H1 (cell line): ENCODE measurements around the gene NR3C1. TPM values are rescaled to one million over a fixed set of nuclear protein-coding genes. Genes with fewer than 3 reads are reported as not detected.

Experiments used
- CTCF ChIA-PET: fragments of 300-600 bp; sonication (Branson Sonifier 250); formaldehyde crosslinking; loops from one replicate; lab custom pipeline; 2021; ENCODE audit not compliant: partially characterized antibody; lab: Charles Lee
- POLR2A ChIA-PET: fragments of 300-600 bp; sonication (Branson Sonifier 250); formaldehyde crosslinking; loops from one replicate; lab custom pipeline; 2021; ENCODE audit warnings: inconsistent platforms; ENCODE audit not compliant: partially characterized antibody; lab: Charles Lee
- DNase-seq, 2 experiments: peaks; one replicate each; pipeline versions ENCODE4 v3.0.0 to v3.0.0-alpha.2; 2010 to 2022; ENCODE audit warnings: low spot score in 2 of 2, low read depth in 1 of 2, mixed read lengths in 1 of 2
- FAIRE-seq: peaks from 2 replicates; lab custom pipeline; 2011; peaks lifted over from hg19 to GRCh38; lab: Jason Lieb, UNC
- H2AFZ ChIP-seq: 2 replicates; pipeline ENCODE4 v1.8.1; 2012; ENCODE audit warnings: low read length, inconsistent platforms
- H2AK5ac ChIP-seq: 2 replicates; pipeline ENCODE4 v1.6.1; 2013; ENCODE audit warnings: low read depth, low read length
- H2BK120ac ChIP-seq: replicated peaks from 2 replicates; pipeline ENCODE3; 2013; ENCODE audit warnings: low read depth, low read length, inconsistent platforms
- H2BK12ac ChIP-seq: 2 replicates; pipeline ENCODE4 v1.6.1; 2013; ENCODE audit warnings: low read depth, low read length
- H2BK15ac ChIP-seq: 2 replicates; pipeline ENCODE4 v1.6.1; 2013; ENCODE audit warnings: low read length
- H2BK20ac ChIP-seq: 2 replicates; pipeline ENCODE4 v1.6.1; 2013; ENCODE audit warnings: low read length
- H2BK5ac ChIP-seq: 2 replicates; pipeline ENCODE4 v1.6.1; 2013; ENCODE audit warnings: low read depth, low read length
- H3K14ac ChIP-seq: 2 replicates; pipeline ENCODE4 v1.6.1; 2013; ENCODE audit warnings: inconsistent platforms; ENCODE audit not compliant: insufficient read length
- H3K18ac ChIP-seq: 2 replicates; pipeline ENCODE4 v1.6.1; 2013; ENCODE audit warnings: low read length; ENCODE audit errors: extremely low read depth
- H3K23ac ChIP-seq: 2 replicates; pipeline ENCODE4 v1.6.1; 2013; ENCODE audit warnings: inconsistent platforms; ENCODE audit not compliant: insufficient read length
- H3K23me2 ChIP-seq: 2 replicates; pipeline ENCODE4 v1.6.1; 2013; ENCODE audit warnings: low read depth, low read length
- H3K27ac ChIP-seq: 2 replicates; pipeline ENCODE4 v1.6.1; 2011; ENCODE audit warnings: low read depth, low read length, inconsistent platforms
- H3K27me3 ChIP-seq, 4 experiments: replicated peaks in 1 of 4; 1 replicate in 1 of 4; 2 replicates in 3 of 4; pipeline versions ENCODE4 v1.6.1 to v1.8.1; 2011 to 2013; ENCODE audit warnings: low read length in 3 of 4, mild to moderate bottlenecking in 3 of 4, inconsistent platforms in 2 of 4, mixed read lengths in 2 of 4, moderate library complexity in 1 of 4; ENCODE audit not compliant: control insufficient read depth in 3 of 4, insufficient read depth in 3 of 4; ENCODE audit errors: extremely low read depth in 1 of 4
- H3K36me3 ChIP-seq, 4 experiments: 2 replicates each; pipeline versions ENCODE4 v1.6.1 to v1.8.1; 2011 to 2013; ENCODE audit warnings: mild to moderate bottlenecking in 4 of 4, low read length in 3 of 4, moderate library complexity in 2 of 4, control low read depth in 1 of 4, inconsistent platforms in 1 of 4; ENCODE audit not compliant: insufficient read depth in 4 of 4, control insufficient read depth in 2 of 4
- H3K4ac ChIP-seq: replicated peaks from 2 replicates; pipeline ENCODE3; 2013; ENCODE audit warnings: low read length, low read depth, mixed read lengths, inconsistent platforms; ENCODE audit not compliant: insufficient read length
- H3K4me1 ChIP-seq, 4 experiments: replicated peaks in 1 of 4; 1 replicate in 1 of 4; 2 replicates in 3 of 4; pipeline versions ENCODE4 v1.6.1 to v1.8.1; 2011 to 2013; ENCODE audit warnings: low read length in 3 of 4, inconsistent platforms in 2 of 4, mixed read lengths in 1 of 4; ENCODE audit not compliant: insufficient read depth in 4 of 4, control insufficient read depth in 3 of 4
- H3K4me2 ChIP-seq, 2 experiments: 2 replicates each; pipeline versions ENCODE4 v1.6.1 to v1.8.1; 2011 to 2013; ENCODE audit warnings: low read depth in 2 of 2, low read length in 2 of 2, control low read depth in 1 of 2, inconsistent platforms in 1 of 2, mild to moderate bottlenecking in 1 of 2; ENCODE audit not compliant: insufficient read depth in 1 of 2
- H3K4me3 ChIP-seq, 4 experiments: fragments of 200-600, 300-600 bp in 1 of 4; sonication (generic), shearing (Covaris generic), sonication (Bioruptor Twin) in 1 of 4; 2 replicates each; pipeline versions ENCODE4 v1.5.1 to v1.8.1; 2011 to 2016; ENCODE audit warnings: low read length in 4 of 4, low read depth in 3 of 4, control low read depth in 2 of 4, inconsistent platforms in 2 of 4, mild to moderate bottlenecking in 2 of 4, mixed read lengths in 1 of 4, moderate library complexity in 1 of 4; ENCODE audit not compliant: insufficient read depth in 2 of 4; ENCODE audit errors: extremely low read depth in 1 of 4
- H3K56ac ChIP-seq: replicated peaks from 2 replicates; pipeline ENCODE3; 2013; ENCODE audit warnings: low read depth, mild to moderate bottlenecking, mixed read lengths, low read length, inconsistent platforms; ENCODE audit not compliant: insufficient read length
- H3K79me1 ChIP-seq: 2 replicates; pipeline ENCODE4 v1.6.1; 2013; ENCODE audit warnings: low read depth, low read length, control low read depth
- H3K79me2 ChIP-seq, 2 experiments: 2 replicates each; pipeline versions ENCODE4 v1.6.1 to v1.8.1; 2012 to 2013; ENCODE audit warnings: low read length in 2 of 2, mild to moderate bottlenecking in 2 of 2, inconsistent platforms in 1 of 2; ENCODE audit not compliant: insufficient read depth in 2 of 2, control insufficient read depth in 1 of 2
- H3K9ac ChIP-seq, 4 experiments: replicated peaks in 1 of 4; 1 replicate in 1 of 4; 2 replicates in 3 of 4; pipeline versions ENCODE4 v1.6.1 to v1.8.1; 2011 to 2013; ENCODE audit warnings: low read depth in 3 of 4, low read length in 3 of 4, control low read depth in 2 of 4, mild to moderate bottlenecking in 2 of 4, moderate library complexity in 2 of 4, inconsistent platforms in 1 of 4; ENCODE audit errors: extremely low read depth in 1 of 4
- H3K9me3 ChIP-seq, 2 experiments: 2 replicates each; pipeline versions ENCODE4 v1.6.1 to v1.8.1; 2012 to 2013; ENCODE audit warnings: mild to moderate bottlenecking in 2 of 2, moderate library complexity in 2 of 2, control low read depth in 1 of 2, inconsistent platforms in 1 of 2, low read depth in 1 of 2, low read length in 1 of 2, mixed read lengths in 1 of 2; ENCODE audit not compliant: insufficient read depth in 2 of 2
- H4K20me1 ChIP-seq, 2 experiments: replicated peaks in 1 of 2; 2 replicates each; pipeline versions ENCODE3 to v1.8.1; 2011 to 2013; ENCODE audit warnings: inconsistent platforms in 2 of 2, low read length in 2 of 2, mild to moderate bottlenecking in 1 of 2; ENCODE audit not compliant: insufficient read depth in 2 of 2, control insufficient read depth in 1 of 2
- H4K5ac ChIP-seq: 2 replicates; pipeline ENCODE4 v1.6.1; 2013; ENCODE audit warnings: low read length, low read depth, mixed read lengths, inconsistent platforms; ENCODE audit not compliant: insufficient read length
- H4K8ac ChIP-seq: 2 replicates; pipeline ENCODE4 v1.8.0; 2013; ENCODE audit warnings: mild to moderate bottlenecking, moderate library complexity, low read length, inconsistent platforms; ENCODE audit not compliant: insufficient read depth; ENCODE audit errors: extremely low read depth
- H4K91ac ChIP-seq: replicated peaks from 2 replicates; pipeline ENCODE3; 2013; ENCODE audit warnings: low read length, mixed read lengths, inconsistent platforms; ENCODE audit not compliant: insufficient read length
- CEBPB ChIP-seq: IDR thresholded peaks from 2 replicates; pipeline ENCODE4 v1.6.1; 2012; ENCODE audit warnings: low read depth, low read length
- CREB1 ChIP-seq: IDR thresholded peaks from 2 replicates; pipeline ENCODE4 v1.6.1; 2012; ENCODE audit warnings: inconsistent platforms
- EP300 ChIP-seq, 2 experiments: IDR thresholded peaks; 1 replicate in 1 of 2; 2 replicates in 1 of 2; pipeline ENCODE4 v1.6.1; 2011 to 2012; ENCODE audit warnings: low read depth in 2 of 2, low read length in 2 of 2, mild to moderate bottlenecking in 2 of 2, borderline replicate concordance in 1 of 2, inconsistent platforms in 1 of 2, moderate library complexity in 1 of 2
- HDAC6 ChIP-seq: IDR thresholded peaks from one replicate; pipeline ENCODE4 v1.7.1; 2012; ENCODE audit warnings: low read depth, mild to moderate bottlenecking, inconsistent platforms, low read length, moderate library complexity
- KDM4A ChIP-seq: IDR thresholded peaks from one replicate; pipeline ENCODE4 v1.7.1; 2012; ENCODE audit warnings: low read depth, mild to moderate bottlenecking, moderate library complexity, low read length, inconsistent platforms; ENCODE audit not compliant: severe bottlenecking
- NANOG ChIP-seq: IDR thresholded peaks from 2 replicates; pipeline ENCODE4 v1.6.1; 2011; ENCODE audit warnings: low read length, low read depth, mild to moderate bottlenecking, inconsistent platforms; ENCODE audit not compliant: insufficient read depth, poor library complexity, severe bottlenecking
- RAD21 ChIP-seq, 2 experiments: IDR thresholded peaks in 1 of 2; conservative IDR thresholded peaks in 1 of 2; 2 replicates each; pipeline ENCODE4 v1.6.1; 2011; ENCODE audit warnings: low read depth in 2 of 2, low read length in 2 of 2, improper control_type of control experiment in 1 of 2, inconsistent platforms in 1 of 2, mild to moderate bottlenecking in 1 of 2, moderate library complexity in 1 of 2
- RNF2 ChIP-seq: fragments of 200-900, 300-1000 bp; sonication (generic); IDR thresholded peaks from 2 replicates; pipeline ENCODE4 v1.7.1; 2016; ENCODE audit warnings: borderline replicate concordance, low read depth, mild to moderate bottlenecking, antibody characterized with exemption, low read length; ENCODE audit not compliant: poor library complexity, severe bottlenecking; ENCODE audit errors: missing control alignments
- SAP30 ChIP-seq: fragments of 300-600 bp; sonication (generic); IDR thresholded peaks from 2 replicates; pipeline ENCODE4 v1.7.1; 2012; ENCODE audit warnings: low read length, moderate library complexity, mild to moderate bottlenecking, inconsistent platforms; ENCODE audit not compliant: insufficient read depth, insufficient replicate concordance
- SIRT6 ChIP-seq: IDR thresholded peaks from one replicate; pipeline ENCODE4 v1.7.1; 2012; ENCODE audit warnings: low read length, inconsistent platforms
- SP1 ChIP-seq: IDR thresholded peaks from 2 replicates; pipeline ENCODE4 v1.6.1; 2011; ENCODE audit warnings: low read depth, low read length
- TCF12 ChIP-seq: IDR thresholded peaks from 2 replicates; pipeline ENCODE4 v1.6.1; 2011; ENCODE audit warnings: low read depth, mild to moderate bottlenecking, low read length
- WGBS, 2 experiments: shearing (Covaris generic) in 1 of 2; methylation state at CpG; one replicate each; pipeline versions ENCODE4 v1.1.6 to v1.1.7; 2013 to 2015; ENCODE audit warnings: low lambda C conversion rate in 2 of 2, mixed read lengths in 2 of 2, inconsistent platforms in 1 of 2, low coverage in 1 of 2, missing lambda C conversion rate in 1 of 2; ENCODE audit not compliant: insufficient replicate concordance in 2 of 2, insufficient coverage in 1 of 2, insufficient read length in 1 of 2; ENCODE audit errors: extremely low coverage in 1 of 2, missing lambda C conversion rate in 1 of 2; 5-methylcytosine and 5-hydroxymethylcytosine counted together
- polyA plus RNA-seq, 7 experiments: library from polyadenylated mRNA; depleted of rRNA in 3 of 7; stranded (reverse) in 5 of 7; unstranded in 2 of 7; fragments of >200 nt in 5 of 7; fragments of 200-250 nt in 2 of 7; gene quantifications; 1 replicate in 5 of 7; 2 replicates in 1 of 7; 4 replicates in 1 of 7; pipeline versions ENCODE4 v1.2.1 to v1.2.3, GENCODE V29; 2011 to 2013; ENCODE audit warnings: missing spikeins in 2 of 7, mixed read lengths in 2 of 7
- total RNA-seq: library from RNA; stranded (reverse); fragmentation: NEBNext Ultra II Directional; extraction: Animal tissue kit (Norgen Biotek cat#: 25700); gene quantifications from 2 replicates; pipeline ENCODE4 v1.2.1, GENCODE V29; 2021
- TF ChIP-seq, protein P1 (sequence below): IDR thresholded peaks from 2 replicates; pipeline ENCODE4 v1.6.1; 2011; ENCODE audit warnings: low read depth, mild to moderate bottlenecking, low read length; ENCODE audit not compliant: insufficient read depth

Gene NR3C1
- total and polyA plus RNA-seq, 2 of the 8 experiments (the other 6 are each of a cell fraction or from before 2014, with no cell fraction given): 1.7 to 5.4 TPM

DNA sequence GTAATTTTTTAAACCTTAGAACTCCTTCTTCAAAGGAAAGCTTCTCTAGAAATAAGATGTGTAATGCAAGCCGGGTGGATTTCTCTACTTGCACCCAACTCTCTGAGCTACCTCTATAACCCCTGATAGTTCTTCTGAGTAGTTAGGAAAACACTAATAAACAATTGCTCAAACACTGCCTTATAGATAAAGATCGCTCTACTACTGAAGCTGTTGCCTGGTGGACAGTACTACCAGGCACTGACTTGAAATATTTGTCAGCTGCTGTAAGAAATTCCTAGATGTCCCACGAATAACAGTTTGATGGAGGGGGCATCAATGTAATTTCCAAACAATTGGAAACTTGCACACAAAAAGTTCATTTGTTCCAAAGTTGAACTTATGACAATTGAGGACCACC lies 42.0 kb downstream of the NR3C1 start:
- no peaks in the 10 kb centered on the region for H3K79me1 ChIP-seq
- H2BK15ac ChIP-seq: no peak overlapping the region
- H2AK5ac ChIP-seq: no peak overlapping the region
- no peaks in the 10 kb centered on the region for H3K9me3 ChIP-seq
- no peak overlapping the region for H2BK12ac ChIP-seq
- no peak overlapping the region for H3K27ac ChIP-seq
- H4K20me1 ChIP-seq: no peaks in the 10 kb centered on the region
- no peaks in the 10 kb centered on the region; a peak in 1 of 7 replicates for H3K4me1 ChIP-seq
- ChIA-PET POLR2A (interaction anchor here (0.6 to 1.6 kb wide), 3 partner anchors 12 to 1496 kb away, joined by 3 read pairs; no protein-coding TSS in a partner anchor), CTCF (interaction anchor here (0.7 to 1.2 kb wide), 2 partner anchors 42 to 359 kb away, joined by 3 read pairs; partner anchors contain the start of gene NR3C1)
- no peak overlapping the region for H4K8ac ChIP-seq
- H3K4me2 ChIP-seq: no peak overlapping the region
- no peaks in the 10 kb centered on the region for H3K23me2 ChIP-seq
- H3K9ac ChIP-seq: no peak overlapping the region
- H4K5ac ChIP-seq: no peak overlapping the region
- no peak overlapping the region for H3K14ac ChIP-seq
- no peak overlapping the region for H2BK20ac ChIP-seq
- H3K36me3 ChIP-seq: peaks cover 0 to 4% (median 0%) of the 10 kb centered on the region in 4 experiments; a peak in 1 of 8 replicates
- no peak overlapping the region for H2AFZ ChIP-seq
- H2BK120ac ChIP-seq: no peak overlapping the region
- no peaks in the 10 kb centered on the region for H3K27me3 ChIP-seq
- DNase-seq (no peak), FAIRE-seq (no peak)
- no peak overlapping the region for H3K4ac ChIP-seq
- H3K18ac ChIP-seq: no peak overlapping the region
- no peaks in the 10 kb centered on the region for H3K79me2 ChIP-seq
- H3K23ac ChIP-seq: no peak overlapping the region
- H2BK5ac ChIP-seq: no peak overlapping the region
- H3K4me3 ChIP-seq: no peak overlapping the region
- no peak overlapping the region for H4K91ac ChIP-seq
- WGBS, 2 experiments: 87% methylated on average over 3 of the region's 3 CpGs; no CpG with 5 or more reads in 1 of the 2 experiments
- no peak overlapping the region for H3K56ac ChIP-seq
- no peak for TF ChIP-seq SAP30
- TF ChIP-seq NANOG: no peak
- TF ChIP-seq RAD21 (IDR thresholded peaks at IDR 0.05 in 1 of 2, conservative IDR thresholded peaks at IDR 0.05 in 1 of 2; ENCODE audit: low read depth in 2 of 2, low read length in 2 of 2): no peak
- TF ChIP-seq SIRT6: no peak
- no peak for TF ChIP-seq KDM4A
- TF ChIP-seq HDAC6: no peak
- TF ChIP-seq EP300 (IDR thresholded peaks at IDR 0.05; ENCODE audit: borderline replicate concordance in 1 of 2, low read depth in 2 of 2, low read length in 2 of 2): no peak
- no peak for TF ChIP-seq CEBPB
- TF ChIP-seq CREB1: no peak
- TF ChIP-seq SP1: no peak
- TF ChIP-seq, protein P1, sequence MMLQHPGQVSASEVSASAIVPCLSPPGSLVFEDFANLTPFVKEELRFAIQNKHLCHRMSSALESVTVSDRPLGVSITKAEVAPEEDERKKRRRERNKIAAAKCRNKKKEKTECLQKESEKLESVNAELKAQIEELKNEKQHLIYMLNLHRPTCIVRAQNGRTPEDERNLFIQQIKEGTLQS: no peak
- TF ChIP-seq TCF12: no peak
- no peak for TF ChIP-seq RNF2
